IgD-negative memory B cell (primary cell): ENCODE results near the gene SGF29. TPM values are rescaled to one million over a fixed set of nuclear protein-coding genes. Genes with fewer than 3 reads are reported as not detected.
"Not testable (repeated sequence)": the region's sequence is repeated elsewhere in the genome, so short reads cannot be mapped to it uniquely, and the experiment has no call there.

Experiments
- H3K27ac Mint-ChIP-seq, 3 donors: one replicate each; pipeline ENCODE4 v1.8.0; 2020 to 2022; ENCODE audit warnings: mild to moderate bottlenecking in 3 of 3, mixed read lengths in 3 of 3, moderate library complexity in 1 of 3
- H3K27me3 Mint-ChIP-seq: one replicate; pipeline ENCODE4 v1.8.0; 2021; ENCODE audit warnings: mixed read lengths
- H3K36me3 Mint-ChIP-seq: one replicate; pipeline ENCODE4 v1.8.0; 2020; ENCODE audit warnings: mild to moderate bottlenecking, mixed read lengths
- H3K4me1 Mint-ChIP-seq, 3 donors: one replicate each; pipeline ENCODE4 v1.8.0; 2020 to 2022; ENCODE audit warnings: mixed read lengths in 3 of 3, mild to moderate bottlenecking in 1 of 3
- H3K4me3 Mint-ChIP-seq, 4 donors: one replicate each; pipeline ENCODE4 v1.8.0; 2020 to 2022; ENCODE audit warnings: mild to moderate bottlenecking in 4 of 4, mixed read lengths in 4 of 4, moderate library complexity in 3 of 4
- H3K9me3 Mint-ChIP-seq, 3 donors: one replicate each; pipeline ENCODE4 v1.8.0; 2020 to 2021; ENCODE audit warnings: mixed read lengths in 3 of 3, mild to moderate bottlenecking in 1 of 3
- polyA plus RNA-seq: library from polyadenylated mRNA; unstranded; fragments of 300-500 nt; fragmentation: Illumina TruSeq; gene quantifications from one replicate; pipeline ENCODE4 v1.2.3, GENCODE V29; 2021

SGF29 gene
- polyA plus RNA-seq, 1 donor from 2014 or later: 49.2 TPM

- Mint-ChIP-seq H3K9me3 (no peaks in the 10 kb centered on the region), H3K27ac (no peak overlapping the region), H3K4me1 (peaks cover 7 to 10% (median 8%) of the 10 kb centered on the region in 3 donors), H3K4me3 (no peak overlapping the region), H3K27me3 (peaks cover 18% of the 10 kb centered on the region), H3K36me3 (no peaks in the 10 kb centered on the region)
Observed at GRCh38 chr16:28544998-28545397, 8.7 kb upstream of the SGF29 start.

DNA sequence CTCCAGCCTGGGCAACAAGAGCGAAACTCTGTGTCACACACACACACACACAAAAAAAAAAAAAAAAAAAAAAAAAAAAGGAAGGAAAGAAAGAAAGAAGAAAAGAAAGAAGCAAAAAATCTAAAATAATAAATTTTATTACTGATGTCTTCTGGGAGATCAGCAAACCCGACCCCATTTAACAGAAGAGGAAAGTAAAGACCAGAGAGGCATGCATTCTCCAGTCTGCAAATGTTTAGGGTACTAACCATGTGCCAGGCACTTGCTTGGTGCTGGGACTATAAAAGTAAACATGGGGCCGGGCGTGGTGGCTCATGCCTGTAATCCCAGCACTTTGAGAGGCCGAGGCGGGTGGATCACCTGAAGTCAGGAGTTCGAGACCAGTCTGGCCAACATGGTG, 7.8 kb upstream of the SGF29 start:
- not testable (repeated sequence) for H3K27ac Mint-ChIP-seq, H3K9me3 Mint-ChIP-seq, H3K4me3 Mint-ChIP-seq, H3K36me3 Mint-ChIP-seq
- peaks cover 18% of the 10 kb centered on the region for H3K27me3 Mint-ChIP-seq
- peaks cover 7 to 10% (median 8%) of the 10 kb centered on the region in 3 donors for H3K4me1 Mint-ChIP-seq

GRCh38 chr16:28546626-28547025, 7.1 kb upstream of the SGF29 start:
- no peak overlapping the region for H3K27ac Mint-ChIP-seq
- no peaks in the 10 kb centered on the region for H3K36me3 Mint-ChIP-seq

DNA sequence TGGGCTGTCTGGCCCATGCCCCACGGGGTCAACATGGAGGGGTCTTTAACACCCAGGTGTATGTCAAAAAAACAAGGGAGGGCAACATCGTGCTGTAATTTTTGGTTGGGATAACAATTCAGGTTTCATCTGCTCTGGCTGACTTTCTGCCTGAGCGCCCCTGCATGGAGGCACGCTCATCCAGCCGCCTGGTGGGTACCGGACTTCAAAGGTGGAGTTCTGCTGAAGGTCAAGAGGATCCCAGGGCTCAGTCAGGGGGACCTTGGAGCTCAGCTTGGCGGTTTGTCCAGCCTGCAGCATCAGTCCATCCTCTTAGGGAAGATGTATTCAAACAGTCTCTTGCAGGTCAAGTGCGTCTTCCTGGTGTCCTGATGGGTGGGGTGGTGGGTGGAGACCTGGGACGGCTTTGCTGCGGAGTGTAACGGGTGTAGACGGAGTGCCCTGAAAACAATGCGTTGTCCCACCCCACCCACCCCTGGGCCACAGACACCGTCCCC, 5.4 kb upstream of the SGF29 start:
- Mint-ChIP-seq H3K27ac (no peak overlapping the region), H3K27me3 (peaks cover 14% of the 10 kb centered on the region), H3K4me1 (peaks cover 0 to 7% (median 0%) of the 10 kb centered on the region in 3 donors)

More at GRCh38 chr16:28546626-28547025, 7.1 kb upstream of the SGF29 start:
- Mint-ChIP-seq H3K9me3 (no peaks in the 10 kb centered on the region), H3K27me3 (peaks cover 18% of the 10 kb centered on the region), H3K4me1 (peaks cover 7 to 10% (median 8%) of the 10 kb centered on the region in 3 donors), H3K4me3 (no peak overlapping the region)

GRCh38 chr16:28549301-28549899, 4.3 kb upstream of the SGF29 start:
- H3K36me3 Mint-ChIP-seq: no peaks in the 10 kb centered on the region
- peak overlapping the region in 1 of 3 donors; percentile 32 for H3K27ac Mint-ChIP-seq
- H3K4me3 Mint-ChIP-seq: peak overlapping the region in 1 of 4 donors; percentile 31
- peaks cover 14% of the 10 kb centered on the region for H3K27me3 Mint-ChIP-seq
- H3K4me1 Mint-ChIP-seq: peaks cover 3 to 9% (median 4%) of the 10 kb centered on the region in 3 donors
- H3K9me3 Mint-ChIP-seq: no peaks in the 10 kb centered on the region

More for the DNA sequence above, 5.4 kb upstream of the SGF29 start:
- H3K9me3 Mint-ChIP-seq: no peaks in the 10 kb centered on the region
- H3K36me3 Mint-ChIP-seq: no peaks in the 10 kb centered on the region
- H3K4me3 Mint-ChIP-seq: no peak overlapping the region

DNA sequence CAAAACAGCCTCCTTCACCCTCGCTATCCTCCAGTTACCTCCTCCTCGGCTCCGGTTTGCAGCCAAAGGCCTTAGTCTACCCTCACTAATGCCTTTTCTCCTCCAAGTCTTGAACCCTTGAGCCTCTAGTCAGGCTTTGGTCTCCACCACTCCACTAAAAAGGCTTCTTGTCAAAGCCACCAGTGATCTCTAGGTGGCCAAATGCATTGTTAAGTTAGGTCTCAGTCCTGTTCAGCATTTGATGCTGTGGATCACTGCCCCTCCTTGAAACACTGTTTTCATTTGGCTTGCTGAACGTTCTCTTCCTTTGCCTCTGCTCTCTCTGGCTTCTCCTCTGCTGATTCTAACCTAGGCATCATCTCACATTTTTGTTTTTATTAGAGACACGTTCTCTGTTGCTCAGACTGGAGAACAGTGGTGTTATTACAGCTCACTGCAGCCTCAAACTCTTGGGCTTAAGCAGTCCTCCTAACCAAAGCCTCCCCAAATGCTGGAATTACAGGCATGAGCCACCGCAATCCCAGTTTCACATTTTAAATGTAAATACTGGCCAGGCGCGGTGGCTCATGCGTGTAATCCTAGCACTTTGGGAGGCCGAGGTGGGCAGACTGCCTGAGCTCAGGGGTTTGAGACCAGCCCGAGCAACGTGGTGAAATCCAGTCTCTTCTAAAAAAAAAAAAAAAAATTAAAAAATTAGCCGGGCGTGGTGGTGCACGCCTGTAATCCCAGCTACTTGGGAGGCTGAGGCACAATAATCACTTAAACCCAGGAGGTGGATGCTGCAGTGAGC, 1.1 kb downstream of the SGF29 start:
- Mint-ChIP-seq H3K4me3 (peak overlapping the region; percentile 85 to 96 (median 94)), H3K36me3 (peaks cover 5% of the 10 kb centered on the region), H3K9me3 (no peaks in the 10 kb centered on the region), H3K4me1 (peaks cover 9 to 17% (median 10%) of the 10 kb centered on the region in 3 donors), H3K27ac (peak overlapping the region in 2 of 3 donors; percentile 48 to 94), H3K27me3 (no peaks in the 10 kb centered on the region)

DNA sequence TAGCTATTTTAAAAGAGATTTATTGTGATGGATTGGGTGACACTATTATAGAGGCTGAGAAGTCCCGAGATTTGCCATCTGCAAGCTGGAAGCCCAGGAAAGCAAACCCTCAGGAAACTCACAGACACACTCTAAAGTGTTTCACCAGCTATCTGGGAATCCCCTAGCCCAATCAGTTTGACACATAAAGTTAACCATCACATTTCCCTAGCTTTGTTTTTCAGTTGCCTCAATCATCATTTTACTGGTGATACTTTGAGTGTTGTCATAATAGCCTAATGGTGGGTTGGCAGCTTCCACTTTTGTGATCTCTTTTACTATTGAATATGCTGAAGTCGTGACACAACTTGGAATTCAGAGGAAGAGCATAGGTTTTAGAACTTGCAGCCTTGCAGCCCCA, 1.8 kb downstream of the SGF29 start:
- H3K9me3 Mint-ChIP-seq: no peaks in the 10 kb centered on the region
- peak overlapping the region in 3 of 4 donors; percentile 3 to 57 (median 5) for H3K4me3 Mint-ChIP-seq
- H3K27ac Mint-ChIP-seq: peak overlapping the region in 1 of 3 donors; percentile 17
- peaks cover 5% of the 10 kb centered on the region for H3K36me3 Mint-ChIP-seq
- peaks cover 9 to 17% (median 10%) of the 10 kb centered on the region in 3 donors for H3K4me1 Mint-ChIP-seq
- no peaks in the 10 kb centered on the region for H3K27me3 Mint-ChIP-seq

DNA sequence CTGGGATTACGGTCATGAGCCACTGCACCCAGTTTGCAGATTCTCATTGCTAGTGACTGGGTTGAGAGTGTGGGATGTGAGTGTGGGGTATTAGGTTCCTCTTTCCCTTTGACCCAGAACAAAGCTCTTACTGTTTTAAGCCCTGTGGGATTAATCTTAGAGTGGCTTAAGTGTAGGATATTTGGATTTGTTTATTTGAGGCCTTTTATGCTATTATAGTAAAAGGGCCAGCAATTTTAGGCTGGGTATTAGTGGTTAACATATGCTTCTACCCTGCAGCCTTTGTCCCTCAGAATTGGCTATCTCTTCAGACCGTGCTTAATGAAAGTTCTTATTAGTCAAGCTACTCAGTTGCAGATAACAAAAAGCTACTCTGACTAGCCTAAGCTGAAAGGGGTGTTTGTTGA, 3.2 kb downstream of the SGF29 start:
- Mint-ChIP-seq H3K27me3 (no peaks in the 10 kb centered on the region), H3K36me3 (peaks cover 5% of the 10 kb centered on the region), H3K4me3 (peak overlapping the region in 1 of 4 donors; percentile 67), H3K9me3 (no peaks in the 10 kb centered on the region), H3K27ac (peak overlapping the region in 2 of 3 donors; percentile 48 to 62), H3K4me1 (peaks cover 9 to 19% (median 10%) of the 10 kb centered on the region in 3 donors)

DNA sequence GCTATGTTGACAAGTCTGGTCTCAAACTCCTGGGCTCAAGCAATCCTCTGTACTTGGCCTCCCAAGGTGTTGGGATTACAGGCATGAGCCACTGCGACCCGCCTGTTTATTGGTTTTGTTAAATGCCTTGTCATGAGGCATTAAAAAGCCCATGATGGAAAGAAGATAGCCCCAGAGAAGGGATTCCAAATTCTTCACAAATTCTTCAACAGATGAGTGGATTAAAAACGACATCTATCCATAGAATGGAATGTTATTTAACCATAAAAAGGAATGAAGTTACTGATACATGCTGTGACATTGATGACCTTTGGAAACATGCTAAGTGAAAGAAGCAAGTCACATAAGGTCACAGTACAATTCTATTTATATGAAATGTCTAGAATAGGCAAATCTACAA, 4.7 kb downstream of the SGF29 start:
- Mint-ChIP-seq H3K27me3 (no peaks in the 10 kb centered on the region), H3K36me3 (peaks cover 5% of the 10 kb centered on the region), H3K27ac (peak overlapping the region in 1 of 3 donors; percentile 59), H3K4me1 (peaks cover 9 to 17% (median 10%) of the 10 kb centered on the region in 3 donors), H3K9me3 (no peaks in the 10 kb centered on the region), H3K4me3 (no peak overlapping the region)

DNA sequence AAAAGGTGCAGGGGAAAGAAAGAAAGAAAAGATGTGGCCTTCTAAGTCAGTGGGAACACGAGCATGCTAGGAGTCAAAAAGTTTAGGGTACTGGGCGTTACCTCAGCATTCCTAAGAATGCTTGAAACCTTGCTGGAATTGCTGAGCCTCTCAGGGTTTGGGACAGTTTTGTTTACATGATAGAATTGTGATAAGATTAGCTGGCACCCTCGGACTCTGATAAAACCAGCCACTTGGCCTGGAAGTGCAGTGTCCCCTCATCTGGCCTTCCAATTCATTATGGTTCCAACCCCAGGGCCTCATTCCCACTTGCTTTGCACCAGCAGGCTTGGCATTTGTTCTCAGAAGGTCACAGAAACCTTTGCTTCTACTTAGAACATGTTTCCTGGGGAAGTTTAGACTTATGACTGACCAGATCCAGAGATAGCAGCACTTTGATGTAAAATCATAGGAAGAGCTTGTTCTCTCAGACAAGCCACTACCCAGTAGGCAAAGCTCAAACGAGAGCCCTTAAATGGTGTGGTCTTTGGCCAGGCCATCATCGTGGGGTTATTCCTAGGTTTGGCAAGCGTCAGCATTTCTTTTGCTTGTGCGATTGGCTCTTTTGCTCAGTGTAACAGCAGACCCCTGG, 8.0 kb downstream of the SGF29 start:
- peaks cover 0 to 4% (median 2%) of the 10 kb centered on the region in 3 donors for H3K9me3 Mint-ChIP-seq
- H3K4me3 Mint-ChIP-seq: no peak overlapping the region
- no peak overlapping the region for H3K27ac Mint-ChIP-seq
- peaks cover 0 to 10% (median 3%) of the 10 kb centered on the region in 3 donors for H3K4me1 Mint-ChIP-seq
- peaks cover 13% of the 10 kb centered on the region for H3K36me3 Mint-ChIP-seq
- H3K27me3 Mint-ChIP-seq: no peaks in the 10 kb centered on the region

DNA sequence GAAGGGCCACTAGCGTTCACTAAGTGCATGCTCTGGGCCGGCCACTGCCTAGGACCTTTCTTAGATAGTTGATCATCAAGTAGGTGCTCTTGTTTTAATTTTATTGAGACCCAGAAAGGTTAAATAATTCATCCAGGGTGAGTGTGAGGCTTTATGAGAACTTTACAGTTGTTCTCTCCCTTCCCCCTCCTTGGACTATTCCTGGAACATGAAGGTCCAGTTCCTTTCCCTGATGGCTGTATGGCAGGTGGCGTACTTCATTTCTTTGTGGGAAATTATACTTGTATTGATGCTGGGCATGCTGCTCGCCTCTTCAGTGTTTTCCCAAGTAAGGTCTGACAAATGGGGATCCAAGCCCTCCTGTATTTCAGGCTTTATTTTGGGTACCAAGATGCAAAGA, 8.5 kb downstream of the SGF29 start:
- peaks cover 0 to 9% (median 1%) of the 10 kb centered on the region in 3 donors for H3K4me1 Mint-ChIP-seq
- H3K4me3 Mint-ChIP-seq: no peak overlapping the region
- H3K27me3 Mint-ChIP-seq: no peaks in the 10 kb centered on the region
- H3K9me3 Mint-ChIP-seq: peaks cover 0 to 4% (median 2%) of the 10 kb centered on the region in 3 donors
- H3K36me3 Mint-ChIP-seq: peaks cover 13% of the 10 kb centered on the region
- H3K27ac Mint-ChIP-seq: no peak overlapping the region

DNA sequence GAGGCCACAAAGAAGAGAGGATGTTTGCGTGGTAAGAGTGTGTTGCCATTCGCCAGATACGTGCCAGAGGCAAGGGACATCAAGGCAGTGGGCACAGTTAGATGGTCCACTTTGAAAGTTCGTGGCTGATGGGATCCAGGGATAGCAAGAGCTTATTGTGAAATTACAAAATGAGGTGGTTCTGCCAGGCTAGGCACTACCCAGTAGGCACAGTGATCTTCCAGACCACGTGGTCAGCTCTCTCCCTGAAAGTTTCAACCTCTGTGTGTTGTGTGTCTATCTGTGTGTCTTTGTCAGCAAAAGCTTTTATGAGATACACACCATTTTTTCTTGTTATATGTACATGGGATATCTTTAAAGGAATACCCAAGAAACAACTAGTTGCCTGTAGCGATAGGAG, 9.5 kb downstream of the SGF29 start:
- peaks cover 0 to 8% (median 2%) of the 10 kb centered on the region in 3 donors for H3K9me3 Mint-ChIP-seq
- H3K4me1 Mint-ChIP-seq: peaks cover 0 to 9% (median 1%) of the 10 kb centered on the region in 3 donors
- H3K27me3 Mint-ChIP-seq: no peaks in the 10 kb centered on the region
- peaks cover 13% of the 10 kb centered on the region for H3K36me3 Mint-ChIP-seq
- H3K4me3 Mint-ChIP-seq: no peak overlapping the region
- no peak overlapping the region for H3K27ac Mint-ChIP-seq

GRCh38 chr16:28566233-28566925, 12.7 kb downstream of the SGF29 start:
- H3K36me3 Mint-ChIP-seq, H3K27ac Mint-ChIP-seq, H3K4me3 Mint-ChIP-seq, H3K4me1 Mint-ChIP-seq, H3K9me3 Mint-ChIP-seq, H3K27me3 Mint-ChIP-seq: not testable (repeated sequence)

DNA sequence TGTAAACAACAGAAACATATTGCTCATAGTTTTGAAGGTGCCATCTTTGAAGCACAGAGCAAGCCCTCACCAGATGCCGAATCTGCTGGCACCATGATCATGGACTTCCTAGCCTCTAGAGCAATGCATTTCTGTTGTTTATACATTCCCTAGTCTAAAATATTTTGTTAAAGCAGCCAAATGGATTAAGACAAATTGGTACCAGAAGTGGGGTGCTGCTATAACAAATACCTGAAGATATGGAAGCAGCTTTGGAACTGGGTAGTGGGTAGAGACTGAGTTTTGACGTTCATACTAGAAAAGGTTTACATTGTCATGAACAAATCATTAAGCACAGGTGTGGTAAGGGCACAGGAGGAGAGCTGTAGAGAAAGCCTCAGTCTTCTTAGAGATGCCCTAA, 13.6 kb downstream of the SGF29 start:
- Mint-ChIP-seq H3K9me3 (peaks cover 0 to 8% (median 2%) of the 10 kb centered on the region in 3 donors), H3K27ac (no peak overlapping the region), H3K4me3 (no peak overlapping the region)

More for the DNA sequence above, 13.6 kb downstream of the SGF29 start:
- H3K36me3 Mint-ChIP-seq: peaks cover 10% of the 10 kb centered on the region
- H3K4me1 Mint-ChIP-seq: peaks cover 0 to 10% (median 3%) of the 10 kb centered on the region in 3 donors
- H3K27me3 Mint-ChIP-seq: no peaks in the 10 kb centered on the region
